HG03460 (cell line): Measurements from ENCODE around the gene RAB3GAP2.
"Not testable (repeated sequence)": the region's sequence is repeated elsewhere in the genome, so short reads cannot be mapped to it uniquely, and the experiment has no call there.

Experiments used
- ATAC-seq: cut with Tn5 transposase; IDR thresholded peaks from one replicate; pipeline ENCODE4 v1.9.1; 2021; ENCODE audit not compliant: unreplicated experiment

Gene RAB3GAP2

DNA sequence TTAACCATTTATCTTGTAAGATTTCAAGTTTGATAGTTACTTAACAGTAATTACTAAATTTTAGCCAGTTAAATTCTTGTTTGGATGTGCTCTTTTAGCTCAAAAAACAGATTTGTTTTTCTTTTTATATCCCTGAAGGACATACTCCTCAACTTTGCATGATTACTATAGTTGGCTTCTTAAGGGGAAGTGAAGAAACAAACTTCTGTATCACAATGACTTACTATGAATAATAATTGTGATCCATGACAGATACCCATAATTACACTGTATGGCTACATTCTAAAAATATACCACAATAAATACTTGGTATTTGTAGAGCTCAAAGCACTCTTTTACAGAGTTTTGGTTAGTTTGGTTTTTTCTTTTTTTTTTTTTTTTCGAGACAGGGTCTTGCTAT, 122.5 kb downstream of the RAB3GAP2 start:
- ATAC-seq: no peak

DNA sequence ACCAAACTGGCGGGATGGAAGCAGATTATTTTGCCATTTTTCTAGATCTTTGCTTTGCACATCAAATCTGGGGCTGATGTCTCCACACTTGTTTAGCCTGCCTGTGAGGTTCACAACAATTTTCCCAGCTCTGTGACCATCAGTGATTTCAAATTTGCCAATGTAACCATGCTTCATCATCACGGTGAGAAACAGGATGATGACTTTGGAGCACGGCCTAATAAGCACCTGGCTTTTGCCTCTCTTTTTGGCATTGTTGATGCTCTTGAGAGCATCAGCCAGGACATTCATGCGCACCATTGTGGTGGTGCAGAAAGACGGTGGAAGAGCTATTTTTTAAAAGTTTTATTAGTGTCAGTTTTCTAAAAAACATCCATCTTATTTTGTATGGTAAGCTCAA, 128.2 kb downstream of the RAB3GAP2 start:
- no peak for ATAC-seq

DNA sequence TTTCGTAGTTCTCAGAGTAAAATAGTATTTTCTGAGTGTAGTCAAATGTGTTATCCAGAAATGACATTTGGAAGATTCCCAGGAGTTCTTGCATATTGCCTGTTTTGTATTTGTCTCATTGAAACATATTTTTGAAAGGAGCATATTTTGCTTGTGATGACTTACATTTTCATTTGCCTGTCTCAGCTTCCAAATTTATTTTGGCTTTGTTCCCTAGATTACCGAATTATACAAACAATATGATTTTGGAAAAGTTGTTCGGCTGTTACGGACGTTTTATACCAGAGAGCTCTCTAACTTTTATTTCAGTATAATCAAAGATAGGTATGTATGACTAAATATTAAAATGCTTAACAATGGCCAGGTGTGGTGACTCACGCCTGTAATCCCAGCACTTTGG, 132.3 kb downstream of the RAB3GAP2 start:
- no peak for ATAC-seq

DNA sequence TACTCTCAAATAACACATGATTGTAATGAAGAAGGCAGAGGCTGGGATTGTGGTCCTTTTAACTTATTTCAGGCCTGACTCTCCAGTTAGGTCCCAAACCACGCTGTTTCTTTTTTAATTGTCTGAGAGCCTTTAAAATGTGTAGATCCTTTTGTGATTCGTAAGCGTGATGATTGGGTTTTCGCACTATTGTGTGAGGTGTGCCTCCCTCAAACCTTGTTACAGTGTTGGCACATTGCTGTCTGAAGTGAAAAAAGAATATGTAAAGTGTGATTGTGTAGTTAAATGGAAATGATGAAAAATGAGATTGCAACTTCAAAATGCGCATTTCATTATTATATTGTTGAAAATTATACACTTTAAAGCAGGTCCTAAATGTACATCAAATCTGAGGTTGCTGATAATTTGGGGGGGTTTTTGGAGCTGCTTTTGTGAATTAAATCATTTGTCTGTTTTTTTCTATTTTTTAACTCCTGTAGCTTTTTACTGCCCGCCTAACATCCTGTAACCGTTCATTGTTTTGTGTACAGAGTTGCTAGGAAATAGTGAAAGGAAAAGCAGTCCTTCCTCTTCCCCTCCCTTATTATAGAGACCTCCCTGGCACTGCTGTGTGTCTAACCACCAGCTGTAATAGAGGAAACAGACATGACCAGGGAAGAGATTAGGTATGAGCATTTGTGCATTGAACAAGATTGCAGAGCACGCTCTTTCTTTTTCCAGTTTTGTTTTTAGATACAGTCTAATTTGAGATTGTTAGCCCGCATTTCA, 135.1 kb downstream of the RAB3GAP2 start:
- ATAC-seq: no peak

DNA sequence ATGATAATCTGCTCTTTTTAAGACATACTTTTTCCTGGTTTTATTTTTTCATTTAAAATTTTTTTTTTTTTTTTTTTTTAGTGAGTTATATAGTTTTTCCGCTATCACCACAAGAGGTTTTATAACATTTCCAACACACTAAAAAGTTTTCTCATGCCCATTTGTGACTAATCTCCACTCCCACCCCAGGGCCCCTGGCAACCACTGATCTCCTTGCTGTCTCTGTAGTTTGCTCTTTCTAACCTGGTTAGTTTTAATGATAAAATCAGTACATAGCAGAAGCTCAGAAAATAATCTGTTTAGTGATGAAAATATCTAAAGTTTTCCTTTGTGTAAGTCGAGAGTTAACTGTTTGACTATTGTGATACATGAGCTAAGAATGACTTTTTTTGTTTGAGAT, 136.5 kb downstream of the RAB3GAP2 start:
- no peak for ATAC-seq

DNA sequence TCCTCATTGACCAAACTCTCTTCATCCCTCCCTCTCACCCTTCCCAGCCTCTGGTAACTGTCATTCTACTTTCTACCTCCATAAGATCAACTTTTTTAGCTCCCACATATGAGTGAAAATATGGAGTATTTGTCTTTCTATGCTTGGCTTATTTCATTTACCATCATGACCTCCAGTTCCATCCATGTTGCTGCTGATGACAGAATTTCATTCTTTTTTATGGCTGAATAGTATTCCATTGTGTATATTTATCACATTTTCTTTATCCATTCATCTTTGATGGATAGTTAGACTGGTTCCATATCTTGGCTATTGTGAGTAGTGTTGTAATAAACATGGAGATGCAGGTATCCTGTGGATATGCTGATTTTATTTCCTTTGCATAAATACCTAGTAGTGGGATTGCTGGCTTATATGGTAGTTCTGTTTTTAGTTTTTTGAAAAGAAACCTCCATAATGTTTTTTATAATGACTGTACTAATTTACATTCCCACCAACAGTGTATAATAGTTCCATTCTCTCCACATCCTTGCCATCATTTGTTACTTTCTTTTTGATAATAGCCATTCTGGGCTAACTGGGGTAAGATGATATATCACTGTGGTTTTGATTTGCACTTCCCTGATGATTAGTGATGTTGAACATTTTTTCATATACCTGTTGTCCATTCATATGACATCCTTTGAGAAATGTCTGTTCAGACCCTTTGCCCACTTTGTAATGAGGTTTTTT, 142.6 kb downstream of the RAB3GAP2 start:
- ATAC-seq: no peak

DNA sequence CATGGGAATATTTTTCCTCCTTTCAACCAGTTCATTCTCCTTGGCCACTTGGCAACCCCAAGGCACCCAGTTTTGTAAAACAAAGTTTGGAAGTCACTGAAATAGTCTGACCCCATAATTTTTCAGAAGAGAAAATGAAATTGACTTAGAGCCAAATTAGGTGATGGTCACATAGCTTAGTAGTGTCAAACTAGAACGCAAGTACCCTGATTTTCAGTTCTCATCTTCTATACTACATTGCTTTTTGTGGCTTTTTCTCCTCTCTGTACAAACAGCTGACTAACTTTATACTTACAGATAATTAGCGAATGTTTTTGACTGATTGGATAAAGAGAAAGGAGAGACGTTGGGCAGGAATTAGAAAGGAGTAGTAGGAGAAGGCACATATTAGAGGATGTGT, 145.2 kb downstream of the RAB3GAP2 start:
- ATAC-seq: no peak

DNA sequence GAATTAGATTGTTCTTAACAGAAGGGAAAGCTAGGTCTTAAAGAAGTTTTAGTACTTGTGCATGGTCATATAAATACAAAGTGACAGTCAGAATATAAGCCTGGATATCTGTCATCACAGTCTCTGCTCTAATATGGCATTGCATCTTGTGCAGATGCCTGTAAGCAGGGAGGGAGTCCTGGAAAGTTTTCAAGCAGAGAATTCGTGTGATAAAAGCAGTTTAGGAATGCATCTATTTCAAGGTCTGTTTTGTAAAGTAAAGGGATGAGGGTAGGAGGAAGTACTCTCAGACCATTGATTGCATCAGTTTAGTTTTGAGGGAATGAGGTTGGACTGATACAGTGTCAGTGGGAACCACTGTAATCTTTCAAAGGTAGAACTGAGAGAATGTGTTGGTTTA, 147.7 kb downstream of the RAB3GAP2 start:
- ATAC-seq: no peak

DNA sequence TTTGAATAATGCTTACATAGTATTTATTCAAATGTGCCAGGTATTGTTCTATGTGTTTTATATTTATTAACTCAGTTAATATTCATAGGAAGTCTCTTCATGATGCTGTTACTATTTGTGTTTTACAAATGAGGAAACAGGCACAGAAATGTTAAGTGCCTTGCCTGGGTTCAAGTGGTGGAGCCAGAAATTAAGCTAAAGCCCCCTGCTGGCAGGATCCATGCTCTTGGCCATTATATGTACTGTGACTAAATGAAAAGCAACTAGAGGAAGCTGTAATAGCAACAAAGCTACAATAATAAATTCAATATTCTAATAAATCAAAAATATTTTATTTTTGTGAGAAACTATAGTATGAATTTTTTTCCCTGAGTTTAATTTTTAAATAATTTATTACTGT, 148.4 kb downstream of the RAB3GAP2 start:
- no peak for ATAC-seq

DNA sequence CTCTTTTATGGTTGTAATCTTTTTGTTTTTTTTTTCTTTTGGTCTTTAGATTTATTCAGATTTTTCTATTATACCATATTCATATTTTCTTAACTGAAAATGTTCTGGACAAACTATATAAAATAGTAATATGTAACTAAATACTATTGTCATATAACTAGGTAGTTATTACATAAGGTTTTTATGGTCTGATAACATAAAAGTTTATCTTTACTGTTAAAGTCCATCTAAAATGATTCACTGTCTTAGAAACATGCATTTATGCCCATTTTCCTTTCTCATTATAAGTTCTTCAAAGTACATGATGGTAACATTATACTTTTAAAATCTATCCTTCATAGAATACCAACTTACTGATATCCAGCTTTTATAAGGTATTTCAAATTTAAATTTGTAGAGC, 149.2 kb downstream of the RAB3GAP2 start:
- ATAC-seq: no peak

DNA sequence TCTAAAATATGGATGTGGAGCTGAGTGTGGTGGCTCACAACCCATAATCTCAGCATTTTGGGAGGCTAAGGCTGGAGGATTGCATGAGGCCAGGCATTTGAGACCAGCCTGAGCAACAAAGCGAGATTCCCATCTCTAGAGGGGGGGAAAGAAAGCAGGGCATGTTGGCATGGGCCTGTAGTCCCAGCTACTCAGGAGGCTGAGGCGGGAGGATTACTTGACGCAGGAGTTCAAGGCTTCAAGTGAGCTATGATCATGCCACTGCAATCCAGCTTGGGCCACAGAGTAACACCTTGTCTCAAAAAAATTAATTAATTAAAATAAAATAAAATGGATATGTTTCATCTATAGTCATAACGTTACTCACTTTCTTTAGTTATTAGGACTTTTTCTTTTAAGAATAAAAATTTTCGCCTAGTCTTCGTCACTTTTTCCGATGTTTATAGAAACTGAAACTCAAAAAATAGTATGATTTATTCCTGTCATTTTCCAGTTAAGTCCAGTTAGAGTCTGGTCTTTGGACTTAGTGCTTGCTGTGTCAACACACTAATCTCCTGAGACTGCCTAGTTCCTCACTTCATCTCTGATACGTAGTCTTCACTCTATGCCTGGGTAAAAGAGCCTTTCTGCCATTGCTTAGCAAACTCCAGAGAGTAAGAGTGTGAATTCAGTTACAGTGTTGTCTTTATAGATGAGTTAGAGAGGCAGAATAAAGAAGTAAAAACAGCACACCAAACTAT, 150.3 kb downstream of the RAB3GAP2 start:
- ATAC-seq: no peak

DNA sequence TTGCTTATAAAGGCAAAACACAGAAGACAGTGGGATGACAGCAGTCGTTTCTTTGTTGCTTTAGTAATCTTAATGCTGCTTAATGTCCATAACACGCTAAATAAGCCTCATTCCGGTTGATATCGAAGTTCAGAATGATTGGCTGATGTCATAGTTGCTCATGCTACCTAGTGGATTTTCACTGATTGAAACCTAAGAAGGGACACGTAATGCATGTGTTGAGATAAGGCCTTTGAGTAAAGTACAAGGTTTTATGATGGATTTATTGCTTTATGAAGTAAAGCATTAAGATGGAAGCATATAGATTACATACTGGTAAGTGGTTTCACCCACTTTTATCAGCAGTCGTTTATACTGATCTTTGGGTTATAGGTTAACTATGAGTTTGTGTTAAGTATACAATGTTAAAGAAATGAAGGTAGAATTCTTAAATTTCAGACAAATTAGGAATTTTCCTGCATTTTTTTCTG, 153.2 kb downstream of the RAB3GAP2 start:
- ATAC-seq: no peak

DNA sequence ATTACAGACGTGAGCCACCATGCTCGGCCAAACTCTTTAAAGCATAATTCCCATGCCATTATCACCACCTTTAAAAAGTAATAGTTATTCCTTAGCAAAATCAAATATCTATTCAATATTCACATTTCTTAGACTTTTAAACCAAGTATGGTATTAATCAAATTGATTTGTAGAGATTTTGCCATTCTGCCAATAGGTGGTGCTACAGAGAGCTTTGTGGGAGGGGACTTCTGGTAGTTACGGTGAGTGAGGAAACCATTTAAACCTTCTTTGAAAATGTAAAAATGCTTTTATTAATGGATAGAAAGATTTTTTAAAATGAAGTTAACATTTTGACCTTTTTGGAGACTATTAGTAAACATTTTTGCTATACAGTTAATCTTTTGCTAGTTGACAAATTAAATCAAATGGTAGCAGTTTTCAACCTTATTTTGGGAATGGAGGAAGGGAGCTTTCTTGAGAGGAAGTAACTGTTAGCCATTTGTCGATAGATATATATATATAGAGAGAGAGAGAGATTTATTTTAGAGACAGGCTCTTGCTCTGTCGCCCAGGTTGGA, 159.0 kb downstream of the RAB3GAP2 start:
- peak; percentile 64 for ATAC-seq

DNA sequence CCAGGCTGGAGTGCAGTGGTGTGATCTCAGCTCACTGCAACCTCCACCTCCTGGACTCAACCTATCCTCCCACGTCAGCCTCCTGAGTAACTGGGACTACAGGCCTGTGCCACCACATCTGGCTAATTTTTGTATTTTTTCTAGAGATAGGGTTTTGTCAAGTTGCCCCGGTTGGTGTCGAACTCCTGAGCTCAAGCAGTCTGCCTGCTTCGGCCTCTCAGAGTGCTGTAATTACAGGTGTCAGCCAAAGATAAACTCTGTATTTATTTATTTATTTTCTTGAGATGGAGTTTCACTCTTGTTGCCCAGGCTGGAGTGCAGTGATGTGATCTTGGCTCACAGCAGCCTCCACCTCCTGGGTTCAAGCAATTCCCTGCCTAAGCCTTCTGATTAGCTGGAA, 159.7 kb downstream of the RAB3GAP2 start:
- not testable (repeated sequence) for ATAC-seq

DNA sequence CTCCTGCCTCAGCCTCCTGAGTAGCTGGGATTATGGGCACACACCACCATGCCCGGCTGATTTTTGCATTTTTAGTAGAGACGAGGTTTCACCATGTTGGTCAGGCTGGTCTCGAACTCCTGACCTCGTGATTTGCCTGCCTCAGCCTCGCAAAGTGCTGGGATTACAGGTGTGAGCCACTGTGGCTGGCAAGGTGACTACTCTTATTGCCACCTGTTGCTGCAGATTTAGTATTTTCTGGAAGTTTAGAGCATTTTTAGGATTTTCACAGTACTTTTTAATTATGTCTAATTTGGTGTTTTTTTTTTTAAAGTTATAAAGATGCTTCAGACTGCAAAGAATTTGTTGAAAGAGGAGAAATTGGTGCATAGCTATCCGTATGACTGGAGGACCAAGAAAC, 161.8 kb downstream of the RAB3GAP2 start:
- not testable (repeated sequence) for ATAC-seq

DNA sequence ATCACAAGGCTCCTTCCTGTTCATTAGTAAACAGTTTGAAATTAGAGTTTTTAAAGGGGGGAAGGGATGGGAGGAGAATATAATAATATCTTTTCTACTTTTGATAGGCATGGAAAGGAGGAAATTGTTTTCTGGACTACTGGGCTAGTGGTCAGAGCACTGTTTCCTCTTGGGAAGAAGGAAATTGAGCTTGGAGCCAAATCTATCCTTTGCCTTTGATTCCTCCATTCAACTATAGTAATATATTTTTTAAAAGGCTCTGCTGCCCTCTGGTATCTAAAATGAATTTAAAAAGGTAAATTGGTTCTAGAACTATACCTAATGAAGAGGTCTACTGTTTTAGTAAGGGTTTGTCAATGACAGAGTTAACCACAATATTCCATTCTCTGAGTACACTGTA, 172.4 kb downstream of the RAB3GAP2 start:
- no peak for ATAC-seq
